Stimulated activated CD8-positive, alpha-beta memory T cell treated with anti-CD3 and anti-CD28 coated beads, Interleukin-12 subunit alpha, Interleukin-12 subunit beta, amount 100 ng/mL, for 1 hour (primary cell): ENCODE results near the gene ZNF462.

Experiments
- DNase-seq: peaks from one replicate; pipeline ENCODE4 v3.0.0-alpha.2; 2020; ENCODE audit warnings: low read depth

ZNF462 gene

GRCh38 chr9:106927916-106928315 is 65.0 kb downstream of the ZNF462 start:
- no peak for DNase-seq

- DNase-seq: no peak
These were observed 65.4 kb downstream of the ZNF462 start for GRCh38 chr9:106928350-106928749.

GRCh38 chr9:106929471-106930177 is 66.7 kb downstream of the ZNF462 start:
- DNase-seq: no peak

- DNase-seq: no peak
These were observed 67.5 kb downstream of the ZNF462 start for GRCh38 chr9:106930477-106930876.

GRCh38 chr9:106931466-106931865 is 68.5 kb downstream of the ZNF462 start:
- no peak for DNase-seq

- no peak for DNase-seq
These were observed 69.2 kb downstream of the ZNF462 start for GRCh38 chr9:106932178-106932577.

- DNase-seq: no peak
These were observed 69.7 kb downstream of the ZNF462 start for GRCh38 chr9:106932675-106933074.

- no peak for DNase-seq
These were observed 70.5 kb downstream of the ZNF462 start for GRCh38 chr9:106933470-106933869.

GRCh38 chr9:106934442-106935238 is 71.7 kb downstream of the ZNF462 start:
- DNase-seq: no peak

- DNase-seq: no peak
These were observed 73.7 kb downstream of the ZNF462 start for GRCh38 chr9:106936680-106937079.

GRCh38 chr9:106941916-106942315 is 79.0 kb downstream of the ZNF462 start:
- DNase-seq: no peak

GRCh38 chr9:106945727-106946660 is 83.0 kb downstream of the ZNF462 start:
- no peak for DNase-seq

- DNase-seq: no peak
These were observed 84.3 kb downstream of the ZNF462 start for GRCh38 chr9:106947106-106947900.

GRCh38 chr9:106953174-106953573 is 90.2 kb downstream of the ZNF462 start:
- DNase-seq: no peak

GRCh38 chr9:106954558-106954957 is 91.6 kb downstream of the ZNF462 start:
- no peak for DNase-seq

- DNase-seq: no peak
These were observed 92.2 kb downstream of the ZNF462 start for GRCh38 chr9:106954974-106955850.

- no peak for DNase-seq
These were observed 94.0 kb downstream of the ZNF462 start for GRCh38 chr9:106956971-106957370.

GRCh38 chr9:106958955-106959657 is 96.1 kb downstream of the ZNF462 start:
- DNase-seq: no peak

- DNase-seq: no peak
These were observed 97.3 kb downstream of the ZNF462 start for GRCh38 chr9:106960258-106960657.

- no peak for DNase-seq
These were observed 98.7 kb downstream of the ZNF462 start for GRCh38 chr9:106961623-106962022.
